BE2C (cell line): ENCODE data around the gene MRPS35.

Source experiments
- DNase-seq: peaks from one replicate; pipeline ENCODE4 v3.0.0-alpha.2; 2020
- H3K27me3 ChIP-seq: fragments of 250-450 bp; sonication (Bioruptor Pico); 2 replicates; pipeline ENCODE4 v1.5.1; 2020; ENCODE audit warnings: mild to moderate bottlenecking
- H3K36me3 ChIP-seq: fragments of 250-450 bp; sonication (Bioruptor Pico); 2 replicates; pipeline ENCODE4 v1.5.1; 2020; ENCODE audit warnings: mild to moderate bottlenecking
- H3K4me1 ChIP-seq: fragments of 250-450 bp; sonication (Bioruptor Pico); 2 replicates; pipeline ENCODE4 v1.5.1; 2020
- H3K4me3 ChIP-seq: 2 replicates; pipeline ENCODE4 v1.5.1; 2011; ENCODE audit warnings: low read depth, low read length
- H3K9me3 ChIP-seq: fragments of 250-450 bp; sonication (Bioruptor Pico); 2 replicates; pipeline ENCODE4 v1.5.1; 2020
- TF ChIP-seq, protein P1 (sequence below): IDR thresholded peaks from 2 replicates; pipeline ENCODE4 v1.5.1; 2012; ENCODE audit warnings: mild to moderate bottlenecking, low read depth, low read length

MRPS35 gene

DNA sequence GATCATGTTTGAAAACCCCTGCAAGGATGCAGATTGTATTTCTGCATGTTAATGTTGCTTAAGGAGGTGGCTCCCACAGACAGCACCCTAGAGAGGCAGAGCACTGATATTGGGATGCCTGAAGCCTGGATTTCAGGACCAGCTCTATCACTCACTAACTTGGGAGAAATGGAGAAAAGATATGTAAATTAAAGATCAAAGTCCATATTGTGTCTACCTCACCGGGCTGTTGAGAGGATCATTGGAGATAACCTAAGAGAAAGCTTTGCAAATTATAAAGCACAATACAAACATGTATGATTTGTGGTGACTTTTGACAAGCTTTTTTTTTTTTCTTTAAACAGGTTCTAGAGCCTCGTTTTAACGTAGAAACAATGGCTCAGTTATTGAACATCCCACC, 22.0 kb upstream of the MRPS35 start:
- Histone ChIP-seq H3K27me3 (no peaks in the 10 kb centered on the region), H3K4me1 (no peaks in the 10 kb centered on the region), H3K4me3 (no peak overlapping the region), H3K9me3 (no peaks in the 10 kb centered on the region), H3K36me3 (peaks cover 21% of the 10 kb centered on the region)
- TF ChIP-seq, protein P1, sequence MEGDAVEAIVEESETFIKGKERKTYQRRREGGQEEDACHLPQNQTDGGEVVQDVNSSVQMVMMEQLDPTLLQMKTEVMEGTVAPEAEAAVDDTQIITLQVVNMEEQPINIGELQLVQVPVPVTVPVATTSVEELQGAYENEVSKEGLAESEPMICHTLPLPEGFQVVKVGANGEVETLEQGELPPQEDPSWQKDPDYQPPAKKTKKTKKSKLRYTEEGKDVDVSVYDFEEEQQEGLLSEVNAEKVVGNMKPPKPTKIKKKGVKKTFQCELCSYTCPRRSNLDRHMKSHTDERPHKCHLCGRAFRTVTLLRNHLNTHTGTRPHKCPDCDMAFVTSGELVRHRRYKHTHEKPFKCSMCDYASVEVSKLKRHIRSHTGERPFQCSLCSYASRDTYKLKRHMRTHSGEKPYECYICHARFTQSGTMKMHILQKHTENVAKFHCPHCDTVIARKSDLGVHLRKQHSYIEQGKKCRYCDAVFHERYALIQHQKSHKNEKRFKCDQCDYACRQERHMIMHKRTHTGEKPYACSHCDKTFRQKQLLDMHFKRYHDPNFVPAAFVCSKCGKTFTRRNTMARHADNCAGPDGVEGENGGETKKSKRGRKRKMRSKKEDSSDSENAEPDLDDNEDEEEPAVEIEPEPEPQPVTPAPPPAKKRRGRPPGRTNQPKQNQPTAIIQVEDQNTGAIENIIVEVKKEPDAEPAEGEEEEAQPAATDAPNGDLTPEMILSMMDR, result no peak
- no peak for DNase-seq

DNA sequence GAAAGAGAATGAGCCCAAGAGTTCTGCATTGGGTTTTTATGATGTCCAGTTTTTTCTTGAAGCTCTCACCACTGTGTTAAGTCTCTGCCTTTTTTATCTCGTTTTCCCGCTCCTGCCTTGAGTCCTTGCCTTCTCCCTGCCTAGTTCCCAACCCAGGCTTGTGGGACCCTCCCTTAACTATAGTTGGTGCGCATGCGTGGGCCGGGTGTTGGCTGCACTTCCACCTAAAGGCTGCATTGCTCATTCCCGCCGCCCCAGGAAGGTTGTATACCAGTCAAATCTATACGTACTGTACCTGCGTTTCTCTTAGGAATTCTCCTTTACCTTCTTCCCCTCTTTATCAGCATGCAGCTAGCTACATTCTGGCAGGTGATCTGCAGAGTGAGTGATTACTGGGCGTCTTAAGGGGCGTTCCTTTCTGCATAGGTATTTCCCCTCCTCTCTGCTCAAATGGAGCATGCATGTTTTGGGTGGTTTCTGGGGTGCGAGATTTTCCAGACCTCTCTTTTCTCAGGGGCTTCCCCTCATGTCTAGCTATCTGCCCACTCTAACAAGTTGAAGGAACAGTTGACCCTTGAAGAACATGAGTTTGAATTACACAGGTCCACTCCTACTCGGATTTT, 21.0 kb upstream of the MRPS35 start:
- Histone ChIP-seq H3K36me3 (peaks cover 21% of the 10 kb centered on the region), H3K9me3 (no peaks in the 10 kb centered on the region), H3K4me3 (no peak overlapping the region), H3K4me1 (no peaks in the 10 kb centered on the region), H3K27me3 (no peaks in the 10 kb centered on the region)
- TF ChIP-seq, protein P1, result no peak
- DNase-seq, result no peak

DNA sequence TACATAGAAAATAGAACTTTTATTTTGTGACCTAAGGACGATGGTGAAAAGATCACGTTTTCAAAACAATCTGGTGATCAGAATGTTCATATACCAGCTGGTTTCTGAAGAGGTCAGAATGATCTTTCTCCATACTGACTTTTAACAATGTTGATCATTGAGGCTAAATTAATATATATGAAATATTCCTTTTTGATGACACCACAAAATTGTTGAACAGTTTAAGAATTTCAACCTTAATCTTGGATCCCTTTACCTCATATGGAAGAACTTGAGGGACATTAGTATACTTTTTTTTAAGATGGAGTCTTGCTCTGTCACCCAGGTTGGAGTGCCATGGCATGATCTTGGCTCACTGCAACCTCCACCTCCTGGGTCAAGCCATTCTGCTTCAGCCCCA, 17.2 kb upstream of the MRPS35 start:
- Histone ChIP-seq H3K4me3 (no peak overlapping the region), H3K9me3 (no peaks in the 10 kb centered on the region), H3K36me3 (peaks cover 16% of the 10 kb centered on the region), H3K4me1 (no peaks in the 10 kb centered on the region), H3K27me3 (no peaks in the 10 kb centered on the region)
- no peak for DNase-seq
- TF ChIP-seq, protein P1, result no peak

DNA sequence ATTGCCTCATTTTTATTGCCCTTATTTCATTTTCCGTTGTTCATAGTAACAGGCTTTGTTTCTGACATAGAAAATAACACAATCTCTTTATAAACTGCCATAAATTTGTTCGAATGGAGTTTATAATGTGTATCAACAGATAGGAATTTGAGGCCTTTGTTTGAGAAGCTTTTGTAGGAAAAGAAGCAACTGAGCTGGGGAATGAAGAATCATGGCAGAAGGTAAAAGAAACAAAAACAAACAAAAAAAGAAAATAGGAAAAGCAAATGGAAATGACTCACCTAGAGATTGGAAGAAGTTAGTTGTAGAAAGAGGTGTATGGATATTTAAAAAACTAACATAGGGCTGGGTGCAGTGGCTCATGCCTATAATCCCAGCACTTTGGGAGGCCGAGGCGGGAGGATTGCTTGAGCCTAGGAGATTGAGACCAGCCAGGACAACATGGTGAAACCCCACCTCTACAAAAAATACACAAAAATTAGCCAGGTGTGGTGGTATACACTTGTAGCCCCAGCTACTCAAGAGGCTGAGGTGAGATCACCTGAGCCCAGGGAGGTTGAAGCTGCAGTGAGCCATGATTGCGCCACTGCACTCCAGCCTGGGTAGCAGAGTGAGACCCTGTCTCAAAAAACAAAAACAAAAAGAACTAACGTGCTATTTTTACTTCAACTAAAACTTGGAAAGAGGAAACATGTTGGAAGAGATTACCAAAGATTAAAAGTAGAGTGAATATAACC, 14.9 kb upstream of the MRPS35 start:
- Histone ChIP-seq H3K4me3 (no peak overlapping the region), H3K27me3 (no peaks in the 10 kb centered on the region), H3K36me3 (peaks cover 6% of the 10 kb centered on the region), H3K4me1 (no peaks in the 10 kb centered on the region), H3K9me3 (no peaks in the 10 kb centered on the region)
- TF ChIP-seq, protein P1, result no peak
- no peak for DNase-seq

DNA sequence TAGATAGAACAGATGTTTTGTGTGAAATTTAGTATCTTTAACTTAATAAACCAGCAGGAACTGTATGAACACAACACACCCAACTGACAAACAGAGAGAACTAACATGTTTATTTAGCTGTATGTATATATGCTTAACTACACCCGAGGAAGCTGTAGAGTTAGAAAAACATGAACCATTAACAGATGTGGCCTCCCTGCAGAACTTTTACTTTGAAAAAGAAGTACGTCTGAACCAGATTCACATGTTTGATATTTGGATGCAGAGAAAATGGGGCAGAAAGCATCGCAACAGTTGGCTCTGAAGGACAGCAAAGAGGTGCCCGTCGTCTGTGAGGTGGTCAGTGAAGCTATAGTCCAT, 14.4 kb upstream of the MRPS35 start, which contains the start of gene REP15:
Gene REP15, plus strand, starts transcription at position 155 of the 360 bp plus-strand sequence. Its CDS starts 116 bp downstream, at position 271.
- Histone ChIP-seq H3K36me3 (peaks cover 6% of the 10 kb centered on the region; the same call in 1 of the 2 replicates), H3K4me1 (no peaks in the 10 kb centered on the region), H3K27me3 (no peaks in the 10 kb centered on the region), H3K9me3 (no peaks in the 10 kb centered on the region), H3K4me3 (no peak within 1 kb of the TSS)
- no peak for DNase-seq
- TF ChIP-seq, protein P1, result no peak
